ENCODE data around the gene GALNT11.

Gene GALNT11

GRCh38 chr7:152149363-152149762, 123.9 kb downstream of the GALNT11 start:
- no peak overlapping the region for H3K4me3 ChIP-seq (ENCODE audit: low read depth, low read length)
- TF ChIP-seq, protein P1, sequence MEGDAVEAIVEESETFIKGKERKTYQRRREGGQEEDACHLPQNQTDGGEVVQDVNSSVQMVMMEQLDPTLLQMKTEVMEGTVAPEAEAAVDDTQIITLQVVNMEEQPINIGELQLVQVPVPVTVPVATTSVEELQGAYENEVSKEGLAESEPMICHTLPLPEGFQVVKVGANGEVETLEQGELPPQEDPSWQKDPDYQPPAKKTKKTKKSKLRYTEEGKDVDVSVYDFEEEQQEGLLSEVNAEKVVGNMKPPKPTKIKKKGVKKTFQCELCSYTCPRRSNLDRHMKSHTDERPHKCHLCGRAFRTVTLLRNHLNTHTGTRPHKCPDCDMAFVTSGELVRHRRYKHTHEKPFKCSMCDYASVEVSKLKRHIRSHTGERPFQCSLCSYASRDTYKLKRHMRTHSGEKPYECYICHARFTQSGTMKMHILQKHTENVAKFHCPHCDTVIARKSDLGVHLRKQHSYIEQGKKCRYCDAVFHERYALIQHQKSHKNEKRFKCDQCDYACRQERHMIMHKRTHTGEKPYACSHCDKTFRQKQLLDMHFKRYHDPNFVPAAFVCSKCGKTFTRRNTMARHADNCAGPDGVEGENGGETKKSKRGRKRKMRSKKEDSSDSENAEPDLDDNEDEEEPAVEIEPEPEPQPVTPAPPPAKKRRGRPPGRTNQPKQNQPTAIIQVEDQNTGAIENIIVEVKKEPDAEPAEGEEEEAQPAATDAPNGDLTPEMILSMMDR (IDR thresholded peaks at IDR 0.05; ENCODE audit: low read depth, low read length, missing control alignments) = no peak
- DNase-seq (ENCODE audit: low read depth) = no peak

GRCh38 chr7:152152267-152152666, 126.8 kb downstream of the GALNT11 start:
- no peak overlapping the region for H3K4me3 ChIP-seq (ENCODE audit: low read depth, low read length)
- no peak for DNase-seq (ENCODE audit: low read depth)
- TF ChIP-seq, protein P1 (IDR thresholded peaks at IDR 0.05; ENCODE audit: low read depth, low read length, missing control alignments) = no peak

- TF ChIP-seq, protein P1 (IDR thresholded peaks at IDR 0.05; ENCODE audit: low read depth, low read length, missing control alignments) = no peak
- DNase-seq (ENCODE audit: low read depth) = peak; percentile 89
- peak overlapping the region; percentile 36 for H3K4me3 ChIP-seq (ENCODE audit: low read depth, low read length)
Measured at GRCh38 chr7:152158801-152159587, 133.5 kb downstream of the GALNT11 start.

- TF ChIP-seq, protein P1 (IDR thresholded peaks at IDR 0.05; ENCODE audit: low read depth, low read length, missing control alignments) = no peak
- no peak overlapping the region for H3K4me3 ChIP-seq (ENCODE audit: low read depth, low read length)
- DNase-seq (ENCODE audit: low read depth) = no peak
Measured at GRCh38 chr7:152161171-152161570, 135.7 kb downstream of the GALNT11 start.

DNA sequence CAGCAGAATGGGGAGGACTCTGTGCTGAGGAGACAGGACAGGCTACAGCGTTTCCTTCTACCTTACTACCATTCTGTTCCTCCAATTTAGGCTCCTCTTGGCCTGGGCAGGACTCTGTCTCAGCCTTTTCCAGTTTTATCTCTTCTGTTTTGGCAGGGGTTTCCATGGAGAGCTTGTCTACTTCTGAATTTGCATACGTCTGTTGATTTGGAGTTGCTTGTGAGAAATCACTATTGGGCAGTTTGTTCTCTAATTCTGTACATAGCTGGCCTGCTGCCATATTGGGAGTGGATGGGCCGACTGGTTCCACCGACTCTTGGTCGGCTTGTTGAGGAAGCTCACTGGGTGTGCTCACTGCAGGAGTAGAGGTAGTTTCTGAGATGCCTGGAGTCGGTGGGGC, 136.8 kb downstream of the GALNT11 start:
- no peak for DNase-seq (ENCODE audit: low read depth)
- TF ChIP-seq, protein P1 (IDR thresholded peaks at IDR 0.05; ENCODE audit: low read depth, low read length, missing control alignments) = no peak
- H3K4me3 ChIP-seq (ENCODE audit: low read depth, low read length) = no peak overlapping the region

Data from GM12864 (cell line).